Hepatocyte (in vitro differentiated cells): ENCODE results near the gene TMEM114. TPM values are rescaled to one million over a fixed set of nuclear protein-coding genes. Genes with fewer than 3 reads are reported as not detected.

ENCODE experiments used
- DNase-seq: peaks from one replicate; pipeline ENCODE4 v3.0.0-alpha.2; 2016; ENCODE audit warnings: low spot score
- H2AFZ ChIP-seq: fragments of 200-600 bp; sonication (generic); 2 replicates; pipeline ENCODE4 v1.6.0; 2016; ENCODE audit warnings: antibody characterized with exemption, mild to moderate bottlenecking
- H3K27ac ChIP-seq: fragments of 200-600 bp; sonication (generic); 2 replicates; pipeline ENCODE4 v1.5.1; 2016; ENCODE audit warnings: mild to moderate bottlenecking
- H3K27me3 ChIP-seq: fragments of 200-600 bp; sonication (generic); 2 replicates; pipeline ENCODE4 v1.6.1; 2016
- H3K36me3 ChIP-seq: fragments of 200-600 bp; sonication (generic); replicated peaks from 2 replicates; pipeline ENCODE4 v1.5.1; 2016; ENCODE audit warnings: low read depth; ENCODE audit not compliant: insufficient read depth
- H3K4me1 ChIP-seq: fragments of 200-600 bp; sonication (generic); 2 replicates; pipeline ENCODE4 v1.5.1; 2016; ENCODE audit warnings: mild to moderate bottlenecking, moderate library complexity; ENCODE audit not compliant: insufficient read depth
- H3K4me2 ChIP-seq: fragments of 200-600 bp; sonication (generic); 2 replicates; pipeline ENCODE4 v1.6.0; 2016
- H3K4me3 ChIP-seq: fragments of 200-600 bp; sonication (generic); 2 replicates; pipeline ENCODE4 v1.5.1; 2016; ENCODE audit warnings: mild to moderate bottlenecking
- H3K79me2 ChIP-seq: fragments of 200-600 bp; sonication (generic); 2 replicates; pipeline ENCODE4 v1.6.0; 2017; ENCODE audit warnings: mild to moderate bottlenecking
- H3K9me2 ChIP-seq: fragments of 200-600 bp; sonication (generic); replicated peaks from 2 replicates; pipeline ENCODE4 v1.6.0; 2017; ENCODE audit warnings: mild to moderate bottlenecking; ENCODE audit not compliant: insufficient read depth
- H3K9me3 ChIP-seq: fragments of 200-600 bp; sonication (generic); 2 replicates; pipeline ENCODE4 v1.5.1; 2016; ENCODE audit warnings: low read depth, mild to moderate bottlenecking
- H4K20me1 ChIP-seq: fragments of 200-600 bp; sonication (generic); 2 replicates; pipeline ENCODE4 v1.6.0; 2016; ENCODE audit warnings: mild to moderate bottlenecking; ENCODE audit not compliant: insufficient read depth, poor library complexity, severe bottlenecking
- EZH2 ChIP-seq: fragments of 200-600 bp; sonication (generic); IDR thresholded peaks from 2 replicates; pipeline ENCODE4 v1.6.1; 2016; ENCODE audit warnings: antibody characterized with exemption, mild to moderate bottlenecking, borderline replicate concordance
- EZH2phosphoT487 ChIP-seq: fragments of 200-600 bp; sonication (generic); IDR thresholded peaks from one replicate; pipeline ENCODE4 v1.6.1; 2018; ENCODE audit warnings: antibody characterized with exemption, mild to moderate bottlenecking, low read depth, moderate library complexity; ENCODE audit not compliant: unreplicated experiment, severe bottlenecking
- WGBS: methylation state at CpG from one replicate; pipeline ENCODE4 v1.1.6; 2016; ENCODE audit warnings: low lambda C conversion rate; ENCODE audit errors: missing lambda C conversion rate; 5-methylcytosine and 5-hydroxymethylcytosine counted together
- polyA plus RNA-seq: library from polyadenylated mRNA; unstranded; fragments of >200 nt; fragmentation: Nextera tagmentation; extraction: Ambion mirVana; gene quantifications from 2 replicates; pipeline ENCODE4 v1.2.1, GENCODE V29; 2016
- total RNA-seq: library from RNA; depleted of rRNA; stranded (reverse); fragments of >200 nt; gene quantifications from 2 replicates; pipeline ENCODE4 v1.2.3, GENCODE V29; 2014
- TF ChIP-seq, protein P1 (sequence below): fragments of 200-600 bp; sonication (generic); IDR thresholded peaks from 2 replicates; pipeline ENCODE4 v1.5.1; 2016; ENCODE audit warnings: antibody characterized with exemption, mild to moderate bottlenecking; ENCODE audit not compliant: poor library complexity

TMEM114 gene
- total and polyA plus RNA-seq, 2 experiments from 2014 or later = not detected

GRCh38 chr16:8632675-8633182, 42.4 kb upstream of the TMEM114 start:
- no peaks in the 10 kb centered on the region for H3K4me1 ChIP-seq
- WGBS = over 99% methylated on average over 5 of the region's 5 CpGs
- no peak overlapping the region for H2AFZ ChIP-seq
- no peak overlapping the region for H3K4me3 ChIP-seq
- no peaks in the 10 kb centered on the region for H3K9me2 ChIP-seq
- H3K79me2 ChIP-seq = no peaks in the 10 kb centered on the region
- no peaks in the 10 kb centered on the region for H3K27me3 ChIP-seq
- H3K4me2 ChIP-seq = no peak overlapping the region
- no peaks in the 10 kb centered on the region for H3K9me3 ChIP-seq
- H3K36me3 ChIP-seq = peaks cover 4% of the 10 kb centered on the region
- no peak for DNase-seq
- peaks cover 4% of the 10 kb centered on the region for H4K20me1 ChIP-seq
- TF ChIP-seq EZH2 (no peak), EZH2phosphoT487 (no peak)
- TF ChIP-seq, protein P1, sequence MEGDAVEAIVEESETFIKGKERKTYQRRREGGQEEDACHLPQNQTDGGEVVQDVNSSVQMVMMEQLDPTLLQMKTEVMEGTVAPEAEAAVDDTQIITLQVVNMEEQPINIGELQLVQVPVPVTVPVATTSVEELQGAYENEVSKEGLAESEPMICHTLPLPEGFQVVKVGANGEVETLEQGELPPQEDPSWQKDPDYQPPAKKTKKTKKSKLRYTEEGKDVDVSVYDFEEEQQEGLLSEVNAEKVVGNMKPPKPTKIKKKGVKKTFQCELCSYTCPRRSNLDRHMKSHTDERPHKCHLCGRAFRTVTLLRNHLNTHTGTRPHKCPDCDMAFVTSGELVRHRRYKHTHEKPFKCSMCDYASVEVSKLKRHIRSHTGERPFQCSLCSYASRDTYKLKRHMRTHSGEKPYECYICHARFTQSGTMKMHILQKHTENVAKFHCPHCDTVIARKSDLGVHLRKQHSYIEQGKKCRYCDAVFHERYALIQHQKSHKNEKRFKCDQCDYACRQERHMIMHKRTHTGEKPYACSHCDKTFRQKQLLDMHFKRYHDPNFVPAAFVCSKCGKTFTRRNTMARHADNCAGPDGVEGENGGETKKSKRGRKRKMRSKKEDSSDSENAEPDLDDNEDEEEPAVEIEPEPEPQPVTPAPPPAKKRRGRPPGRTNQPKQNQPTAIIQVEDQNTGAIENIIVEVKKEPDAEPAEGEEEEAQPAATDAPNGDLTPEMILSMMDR = no peak
- H3K27ac ChIP-seq = no peak overlapping the region

DNA sequence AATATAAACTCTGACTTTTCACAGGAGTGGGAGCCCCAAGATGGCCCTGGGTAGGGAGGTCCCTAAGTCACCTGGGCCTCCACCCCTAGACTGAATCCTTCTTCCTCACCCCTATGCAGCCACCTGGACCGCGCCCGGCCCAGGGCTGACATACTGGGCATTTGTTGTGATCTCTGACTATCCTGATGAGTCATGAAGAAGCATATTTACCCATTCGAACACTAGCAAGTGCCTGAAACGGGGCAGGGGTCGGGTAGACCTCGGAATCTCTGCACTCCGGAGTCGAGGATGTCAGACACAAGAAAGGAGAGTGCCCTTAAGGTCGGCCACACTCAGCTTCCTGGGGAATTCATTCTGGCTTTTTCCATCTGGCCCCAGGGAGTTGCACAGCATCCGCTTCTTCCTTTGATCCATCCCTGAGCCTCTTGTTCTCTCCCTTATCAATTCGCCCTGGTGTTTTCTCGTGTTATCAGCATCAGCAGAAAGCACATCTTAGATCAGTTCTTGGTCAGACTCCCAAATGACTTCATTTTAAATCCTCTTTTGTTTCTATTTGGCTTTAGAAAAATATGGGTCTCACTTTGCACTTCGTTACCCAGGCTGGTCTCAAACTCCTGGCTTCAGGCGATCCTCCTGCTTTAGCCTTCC, 41.6 kb upstream of the TMEM114 start:
- H3K27ac ChIP-seq = no peak overlapping the region

GRCh38 chr16:8631373-8631772, 41.1 kb upstream of the TMEM114 start:
- Histone ChIP-seq H3K9me3 (no peaks in the 10 kb centered on the region), H3K4me1 (no peaks in the 10 kb centered on the region), H3K9me2 (no peaks in the 10 kb centered on the region), H3K36me3 (peaks cover 4% of the 10 kb centered on the region), H3K27me3 (no peaks in the 10 kb centered on the region), H3K4me3 (no peak overlapping the region), H3K79me2 (no peaks in the 10 kb centered on the region), H3K27ac (no peak overlapping the region), H4K20me1 (peaks cover 4% of the 10 kb centered on the region), H3K4me2 (no peak overlapping the region), H2AFZ (no peak overlapping the region)
- DNase-seq = no peak
- WGBS = 89% methylated on average over 9 of the region's 9 CpGs
- TF ChIP-seq EZH2 (no peak), EZH2phosphoT487 (no peak)
- TF ChIP-seq, protein P1 = no peak

More for the DNA sequence above, 41.6 kb upstream of the TMEM114 start:
- Histone ChIP-seq H3K9me2 (no peaks in the 10 kb centered on the region), H4K20me1 (peaks cover 4% of the 10 kb centered on the region), H3K4me2 (no peak overlapping the region), H3K27me3 (no peaks in the 10 kb centered on the region), H3K4me1 (no peaks in the 10 kb centered on the region), H3K4me3 (no peak overlapping the region), H3K79me2 (no peaks in the 10 kb centered on the region), H2AFZ (no peak overlapping the region), H3K36me3 (peaks cover 4% of the 10 kb centered on the region), H3K9me3 (no peaks in the 10 kb centered on the region)
- DNase-seq = no peak
- 70% methylated on average over 15 of the region's 15 CpGs for WGBS
- TF ChIP-seq EZH2 (no peak), EZH2phosphoT487 (no peak)
- TF ChIP-seq, protein P1 = no peak
